Activated gamma-delta T cell treated with anti-CD3 and anti-CD28 coated beads, Interleukin-2, amount 50 U/mL, for 16 hours (primary cell): Measurements from ENCODE around the gene TMEM154.

ENCODE experiments used
- DNase-seq: peaks from one replicate; pipeline ENCODE4 v3.0.0-alpha.2; 2020; ENCODE audit warnings: low read depth

Gene TMEM154

GRCh38 chr4:152679414-152680281 is at the start of gene TMEM154:
Gene TMEM154 (minus strand): TSS chr4:152679997. CDS start chr4:152679933, 64 bp downstream.
- peak; percentile 43 for DNase-seq

- no peak for DNase-seq
These were observed 49.7 kb upstream of the TMEM154 start for GRCh38 chr4:152729466-152729865.

GRCh38 chr4:152728343-152728742 is 48.5 kb upstream of the TMEM154 start:
- DNase-seq = no peak

GRCh38 chr4:152727784-152728183 is 48.0 kb upstream of the TMEM154 start:
- DNase-seq = no peak

- no peak for DNase-seq
These were observed 44.7 kb upstream of the TMEM154 start for GRCh38 chr4:152724494-152724893.

- no peak for DNase-seq
These were observed 43.4 kb upstream of the TMEM154 start for GRCh38 chr4:152723236-152723635.

- no peak for DNase-seq
These were observed 40.2 kb upstream of the TMEM154 start for GRCh38 chr4:152719801-152720556.

GRCh38 chr4:152719291-152719690 is 39.5 kb upstream of the TMEM154 start:
- no peak for DNase-seq

- no peak for DNase-seq
These were observed 35.3 kb upstream of the TMEM154 start for GRCh38 chr4:152715076-152715475.

- no peak for DNase-seq
These were observed 34.3 kb upstream of the TMEM154 start for GRCh38 chr4:152713951-152714705.

GRCh38 chr4:152709675-152710438 is 30.1 kb upstream of the TMEM154 start:
- DNase-seq = no peak

GRCh38 chr4:152708796-152709195 is 29.0 kb upstream of the TMEM154 start:
- DNase-seq = no peak

- no peak for DNase-seq
These were observed 28.6 kb upstream of the TMEM154 start for GRCh38 chr4:152708361-152708760.

- no peak for DNase-seq
These were observed 27.8 kb upstream of the TMEM154 start for GRCh38 chr4:152707632-152708031.

GRCh38 chr4:152705903-152706302 is 26.1 kb upstream of the TMEM154 start:
- no peak for DNase-seq

GRCh38 chr4:152704788-152705187 is 25.0 kb upstream of the TMEM154 start:
- no peak for DNase-seq

GRCh38 chr4:152700151-152700550 is 20.4 kb upstream of the TMEM154 start:
- DNase-seq = no peak

GRCh38 chr4:152699313-152699712 is 19.5 kb upstream of the TMEM154 start:
- no peak for DNase-seq

GRCh38 chr4:152698089-152698499 is 18.3 kb upstream of the TMEM154 start:
- no peak for DNase-seq

GRCh38 chr4:152697284-152698088 is 17.7 kb upstream of the TMEM154 start:
- no peak for DNase-seq

GRCh38 chr4:152696764-152697261 is 17.0 kb upstream of the TMEM154 start:
- peak; percentile 18 for DNase-seq
